ENCODE measurements around the gene SSR1. TPM values are rescaled to one million over a fixed set of nuclear protein-coding genes. Genes with fewer than 3 reads are reported as not detected.

The SSR1 gene
- 208 and 243 TPM in 2 replicates for total RNA-seq (2016; rRNA removed; fragmentation: Illumina TruSeq; extraction: Trizol)
- total RNA-seq (2016; cell fraction: cytosol; rRNA removed; fragmentation: Illumina TruSeq; extraction: Trizol; ENCODE audit: low read depth) = 39.6 and 42.9 TPM in 2 replicates
- 200 and 237 TPM in 2 replicates for total RNA-seq (2016; cell fraction: insoluble cytoplasmic fraction; rRNA removed; fragmentation: Illumina TruSeq; extraction: Trizol)
- 91.8 and 97.7 TPM in 2 replicates for total RNA-seq (2016; cell fraction: membrane; rRNA removed; fragmentation: Illumina TruSeq; extraction: Trizol)
- total RNA-seq (2016; cell fraction: nucleus; rRNA removed; fragmentation: Illumina TruSeq; extraction: Trizol) = 235 and 275 TPM in 2 replicates
- polyA plus RNA-seq (2011; rRNA removed) = 135 and 203 TPM in 2 replicates
- polyA plus RNA-seq (2011; cell fraction: cytosol; rRNA removed) = 77.3 and 119 TPM in 2 replicates
- polyA plus RNA-seq (2011; cell fraction: nucleus; rRNA removed) = 28.6 and 39.3 TPM in 2 replicates
- polyA plus RNA-seq (2012) = 148 and 179 TPM in 2 replicates
- 33.8 and 41.9 TPM in 2 replicates for polyA plus RNA-seq (2016; cell fraction: cytosol; fragmentation: Illumina TruSeq; extraction: Trizol; ENCODE audit: low read depth)
- 176 and 181 TPM in 2 replicates for polyA plus RNA-seq (2016; cell fraction: insoluble cytoplasmic fraction; fragmentation: Illumina TruSeq; extraction: Trizol; ENCODE audit: low read depth)
- polyA plus RNA-seq (2016; cell fraction: membrane; fragmentation: Illumina TruSeq; extraction: Trizol; ENCODE audit: low read depth) = 64.9 and 66.7 TPM in 2 replicates
- polyA plus RNA-seq (2016; cell fraction: nucleus; fragmentation: Illumina TruSeq; extraction: Trizol; ENCODE audit: insufficient read depth, low read depth) = 275 and 279 TPM in 2 replicates
- polyA minus RNA-seq (2011; rRNA and poly(A)+ RNA removed; ENCODE audit: low replicate concordance) = 76.5 and 121 TPM in 2 replicates
- polyA minus RNA-seq (2011; cell fraction: cytosol; rRNA and poly(A)+ RNA removed) = 135 and 140 TPM in 2 replicates
- polyA minus RNA-seq (2011; cell fraction: nucleus; rRNA and poly(A)+ RNA removed) = 83.2 and 87.0 TPM in 2 replicates
- percentile 96 among the genes with signal in this experiment for Bru-seq, nascent RNA
- BruChase-seq, experiment 1, labeled RNA remaining after a 6-hour chase = percentile 98 among the genes with signal in this experiment
- percentile 96 among the genes with signal in this experiment for BruChase-seq, experiment 2, labeled RNA remaining after a 2-hour chase
- long read RNA-seq, experiment 1, full-length matches to known transcripts = 192 of 258 reads
- long read RNA-seq, experiment 1, partial matches to known transcripts = 17 of 258 reads
- long read RNA-seq, experiment 1, other reads (novel, unspliced or antisense) = 49 of 258 reads
- long read RNA-seq, experiment 2, full-length matches to known transcripts = 67 of 390 reads
- long read RNA-seq, experiment 2, partial matches to known transcripts = 40 of 390 reads
- long read RNA-seq, experiment 2, other reads (novel, unspliced or antisense) = 283 of 390 reads

DNA sequence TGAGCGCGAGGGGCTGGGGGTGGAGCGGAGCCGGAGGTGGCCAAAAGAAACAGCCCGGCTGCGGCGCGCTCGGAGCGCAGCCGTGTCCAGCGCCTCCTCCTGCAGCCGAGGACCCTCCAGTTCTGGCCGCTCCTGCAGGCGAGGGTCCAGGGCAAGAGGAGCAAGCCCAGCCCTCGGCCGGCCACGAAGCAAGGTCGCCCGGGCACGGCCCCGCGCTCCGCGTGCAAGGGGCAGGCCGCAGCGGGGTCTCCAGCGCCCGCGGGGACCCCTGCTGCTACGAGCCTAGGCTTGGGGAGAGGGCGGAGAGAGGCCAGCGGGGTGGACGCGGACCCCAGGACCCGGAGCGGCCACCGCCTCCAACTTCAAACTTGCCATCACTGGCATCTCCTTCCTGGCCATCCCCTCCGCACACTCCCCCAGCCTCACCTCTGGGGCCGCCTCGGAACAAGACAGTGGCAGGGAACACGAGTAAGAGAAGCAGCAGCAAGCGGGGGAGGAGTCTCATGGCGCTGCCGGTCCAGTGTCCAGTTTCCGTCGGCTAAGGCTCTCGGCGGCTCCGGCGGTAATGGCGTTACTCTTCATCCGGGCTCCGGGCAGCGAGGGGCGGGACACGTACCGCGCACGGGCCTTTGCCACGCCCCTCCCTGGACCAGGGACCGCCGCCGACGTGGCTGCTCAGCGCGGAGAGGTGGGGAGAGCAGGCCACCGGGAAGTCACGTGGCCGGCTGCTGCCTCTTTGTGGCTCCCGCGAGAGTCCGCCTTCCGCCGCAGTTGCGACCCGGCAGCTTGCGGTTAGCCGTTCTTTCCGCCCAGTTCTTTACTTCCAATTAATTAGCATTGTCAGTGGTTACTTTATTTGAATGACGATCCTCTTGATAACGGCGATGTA lies at the start of gene SSR1:
TSS of gene SSR1 (minus strand) at position 584 of the 889 bp plus-strand sequence. CDS start at position 505, 79 bp downstream.
- H2AFZ ChIP-seq (ENCODE audit: low read length) = peak within 1 kb of the TSS; percentile 59
- ChIA-PET CTCF (ENCODE audit: low intra/inter-chr PET ratio, low total read pairs) (interaction anchor here (1.9 kb wide), 1 partner anchor 26 kb away, joined by 5 read pairs; no protein-coding TSS in a partner anchor), POLR2A (interaction anchor here (0.7 to 4.3 kb wide), 6 partner anchors 16 to 230 kb away, joined by 3 to 39 read pairs (median 4); partner anchors contain the start of genes CAGE1, DSP and RIOK1)
- H3K27ac ChIP-seq (ENCODE audit: extremely low read length, insufficient read depth, low read length) = peak within 1 kb of the TSS; percentile 91
- FAIRE-seq (no peak), ATAC-seq (peak; percentile 93), DNase-seq (ENCODE audit: low spot score) (peak; percentile 95)
- H3K9me3 ChIP-seq (ENCODE audit: low read length) = no peaks in the 10 kb centered on the region
- intact Hi-C loops (cut with micrococcal nuclease; ENCODE audit: unreplicated experiment) (loop anchor here (1.0 to 5.0 kb wide), 3 partner anchors 26 to 229 kb away; partner anchors contain the start of gene DSP), in situ Hi-C loops (cut with HindIII; ENCODE audit: extremely low pct_ligation_motif_present, low pct_unique_long_range_greater_than_20kb) (no loop called here)
- H4K20me1 ChIP-seq (ENCODE audit: insufficient read depth, low read length) = peaks cover 8% of the 10 kb centered on the region; the same call in 1 of the 2 replicates
- peak within 1 kb of the TSS; percentile 85 to 98 (median 97) for H3K4me3 ChIP-seq (replicated peaks in 1 of 3; ENCODE audit: insufficient read depth in 1 of 3, low read depth in 2 of 3, low read length in 3 of 3)
- no TSS peak for BruUV-seq (replicated peaks)
- peak within 1 kb of the TSS; percentile 84 for H3K4me2 ChIP-seq (ENCODE audit: low read depth, low read length)
- peaks cover 4 to 20% of the 10 kb centered on the region in 2 experiments for H3K36me3 ChIP-seq (replicated peaks in 1 of 2; ENCODE audit: control insufficient read depth in 1 of 2, insufficient read depth in 2 of 2, low read length in 2 of 2)
- 2% methylated on average over 33 of the region's 83 CpGs for WGBS (ENCODE audit: low lambda C conversion rate)
- no peaks in the 10 kb centered on the region; a peak in 1 of 5 replicates for H3K27me3 ChIP-seq (ENCODE audit: control insufficient read depth in 1 of 2, insufficient read depth in 2 of 2, low read length in 2 of 2)
- H3K79me2 ChIP-seq (ENCODE audit: insufficient read depth, low read length) = peaks cover 52% of the 10 kb centered on the region
- H3K4me1 ChIP-seq (ENCODE audit: insufficient read depth, low read length) = peaks cover 69% of the 10 kb centered on the region
- H3K9ac ChIP-seq (ENCODE audit: insufficient read depth, low read depth, low read length) = peak within 1 kb of the TSS; percentile 99
- TF ChIP-seq ZFP36 (IDR thresholded peaks at IDR 0.05; ENCODE audit: borderline replicate concordance, low read depth, low read length, partially characterized antibody) = no peak
- TF ChIP-seq SIN3A (IDR thresholded peaks at IDR 0.05; ENCODE audit: borderline replicate concordance, low read depth, low read length) = peak; percentile 65; the same call in 1 of the 2 replicates
- no peak for TF ChIP-seq PCBP2 (optimal IDR thresholded peaks at IDR 0.05; ENCODE audit: low read depth, low read length, poor library complexity, severe bottlenecking)
- TF ChIP-seq CENPX (CRISPR knock-in tag; IDR thresholded peaks at IDR 0.05) = no peak
- TF ChIP-seq ATAD3A (CRISPR knock-in tag; IDR thresholded peaks at IDR 0.05) = no peak
- peak; percentile 81 for TF ChIP-seq CREB1 (IDR thresholded peaks at IDR 0.05)
- TF ChIP-seq CREB1 (CRISPR knock-in tag; IDR thresholded peaks at IDR 0.05) = peak; percentile 62
- TF ChIP-seq MXD4 (CRISPR knock-in tag; IDR thresholded peaks at IDR 0.05) = peak; percentile 92
- TF ChIP-seq, protein P1, sequence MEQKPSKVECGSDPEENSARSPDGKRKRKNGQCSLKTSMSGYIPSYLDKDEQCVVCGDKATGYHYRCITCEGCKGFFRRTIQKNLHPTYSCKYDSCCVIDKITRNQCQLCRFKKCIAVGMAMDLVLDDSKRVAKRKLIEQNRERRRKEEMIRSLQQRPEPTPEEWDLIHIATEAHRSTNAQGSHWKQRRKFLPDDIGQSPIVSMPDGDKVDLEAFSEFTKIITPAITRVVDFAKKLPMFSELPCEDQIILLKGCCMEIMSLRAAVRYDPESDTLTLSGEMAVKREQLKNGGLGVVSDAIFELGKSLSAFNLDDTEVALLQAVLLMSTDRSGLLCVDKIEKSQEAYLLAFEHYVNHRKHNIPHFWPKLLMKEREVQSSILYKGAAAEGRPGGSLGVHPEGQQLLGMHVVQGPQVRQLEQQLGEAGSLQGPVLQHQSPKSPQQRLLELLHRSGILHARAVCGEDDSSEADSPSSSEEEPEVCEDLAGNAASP (CRISPR knock-in tag; IDR thresholded peaks at IDR 0.05; ENCODE audit: borderline replicate concordance) = no peak; the same call in 1 of the 2 replicates
- TF ChIP-seq ZNF746 (CRISPR knock-in tag; IDR thresholded peaks at IDR 0.05) = 0 out of 2 replicates have a peak, but pooled peaks have one; percentile 24
- TF ChIP-seq NFRKB (IDR thresholded peaks at IDR 0.05) = no peak
- TF ChIP-seq, protein P2, sequence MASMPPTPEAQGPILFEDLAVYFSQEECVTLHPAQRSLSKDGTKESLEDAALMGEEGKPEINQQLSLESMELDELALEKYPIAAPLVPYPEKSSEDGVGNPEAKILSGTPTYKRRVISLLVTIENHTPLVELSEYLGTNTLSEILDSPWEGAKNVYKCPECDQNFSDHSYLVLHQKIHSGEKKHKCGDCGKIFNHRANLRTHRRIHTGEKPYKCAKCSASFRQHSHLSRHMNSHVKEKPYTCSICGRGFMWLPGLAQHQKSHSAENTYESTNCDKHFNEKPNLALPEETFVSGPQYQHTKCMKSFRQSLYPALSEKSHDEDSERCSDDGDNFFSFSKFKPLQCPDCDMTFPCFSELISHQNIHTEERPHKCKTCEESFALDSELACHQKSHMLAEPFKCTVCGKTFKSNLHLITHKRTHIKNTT (CRISPR knock-in tag; IDR thresholded peaks at IDR 0.05) = no peak
- peak; percentile 75; the same call in 1 of the 2 replicates for TF ChIP-seq ZNF670 (CRISPR knock-in tag; IDR thresholded peaks at IDR 0.05; ENCODE audit: borderline replicate concordance)
- TF ChIP-seq ZBTB42 (CRISPR knock-in tag; IDR thresholded peaks at IDR 0.05) = peak; percentile 86
